ENCODE data around the gene GRIK4.

- TF ChIP-seq POLR2A (IDR thresholded peaks at IDR 0.05) (no peak), CTCF (IDR thresholded peaks at IDR 0.05) (no peak), EP300 (IDR thresholded peaks at IDR 0.05) (no peak)
These were observed 329.5 kb downstream of the GRIK4 start for GRCh38 chr11:120841074-120841473.
